B cell (primary cell): ENCODE measurements around the gene RNF38. TPM values are rescaled to one million over a fixed set of nuclear protein-coding genes. Genes with fewer than 3 reads are reported as not detected.

Experiments
- ATAC-seq: fragments of 200-7000 bp; cut with Tn5 transposase; one replicate; pipeline ENCODE4 v1.10.0; 2021; ENCODE audit warnings: low read depth, mild to moderate bottlenecking, moderate number of reproducible peaks, moderate library complexity
- CTCF ChIA-PET: fragments of 350-600 bp; sonication (Branson Sonifier 250); formaldehyde crosslinking; loops from one replicate; lab custom pipeline; 2021; ENCODE audit warnings: antibody characterized with exemption, inconsistent platforms; lab: Charles Lee
- POLR2A ChIA-PET: fragments of 350-600 bp; sonication (Branson Sonifier 250); formaldehyde crosslinking; loops from one replicate; lab custom pipeline; 2021; ENCODE audit warnings: antibody characterized with exemption; lab: Charles Lee
- DNase-seq: peaks from one replicate; pipeline ENCODE4 v3.0.0; 2013
- H2AFZ ChIP-seq: 2 replicates; pipeline ENCODE4 v1.6.1; 2012; ENCODE audit warnings: mild to moderate bottlenecking, low read depth, low read length; ENCODE audit not compliant: insufficient read depth, poor library complexity, severe bottlenecking
- H3K27ac ChIP-seq, 2 donors: 1 replicate in 1 of 2; 2 replicates in 1 of 2; pipeline ENCODE4 v1.5.1; 2012 to 2013; ENCODE audit warnings: low read length in 2 of 2, mild to moderate bottlenecking in 2 of 2, moderate library complexity in 1 of 2
- H3K27me3 ChIP-seq, 4 experiments: fragments of 200-600 bp in 1 of 4; sonication (generic) in 1 of 4; replicated peaks in 1 of 4; 1 replicate in 2 of 4; 2 replicates in 2 of 4; pipeline versions ENCODE4 v1.6.1 to v1.7.0; 2013 to 2016; ENCODE audit warnings: low read length in 3 of 4, mild to moderate bottlenecking in 2 of 4, mixed read lengths in 1 of 4, moderate library complexity in 1 of 4; ENCODE audit not compliant: insufficient read depth in 4 of 4, control insufficient read depth in 3 of 4; ENCODE audit errors: control extremely low read depth in 1 of 4
- H3K36me3 ChIP-seq, 2 experiments: replicated peaks in 1 of 2; 1 replicate in 1 of 2; 2 replicates in 1 of 2; pipeline versions ENCODE4 v1.6.1 to v1.7.1; 2013; ENCODE audit warnings: low read length in 1 of 2; ENCODE audit not compliant: insufficient read depth in 2 of 2, control insufficient read depth in 1 of 2; ENCODE audit errors: control extremely low read depth in 1 of 2, extremely low read depth in 1 of 2
- H3K4me1 ChIP-seq, 2 donors: fragments of 200-600 bp in 1 of 2; sonication (generic) in 1 of 2; 1 replicate in 1 of 2; 2 replicates in 1 of 2; pipeline versions ENCODE4 v1.5.1 to v1.6.1; 2013 to 2017; ENCODE audit warnings: low read length in 2 of 2; ENCODE audit not compliant: control insufficient read depth in 2 of 2, insufficient read depth in 2 of 2
- H3K4me2 ChIP-seq: replicated peaks from 2 replicates; pipeline ENCODE3; 2012; ENCODE audit warnings: mild to moderate bottlenecking, low read depth, low read length; ENCODE audit not compliant: poor library complexity, severe bottlenecking
- H3K4me3 ChIP-seq, 5 experiments: fragments of 200-600 bp in 1 of 5; sonication (generic) in 1 of 5; 1 replicate in 3 of 5; 2 replicates in 2 of 5; pipeline versions ENCODE4 v1.5.1 to v1.7.0; 2011 to 2016; ENCODE audit warnings: low read length in 4 of 5, mild to moderate bottlenecking in 4 of 5, low read depth in 2 of 5, control low read depth in 1 of 5, moderate library complexity in 1 of 5; ENCODE audit not compliant: insufficient read depth in 1 of 5; ENCODE audit errors: control extremely low read depth in 1 of 5, extremely low read depth in 1 of 5
- H3K79me2 ChIP-seq: fragments of 200-600 bp; sonication (generic); one replicate; pipeline ENCODE4 v1.6.0; 2016; ENCODE audit warnings: low read length; ENCODE audit not compliant: control insufficient read depth, insufficient read depth
- H3K9ac ChIP-seq: fragments of 200-600 bp; sonication (generic); 2 replicates; pipeline ENCODE4 v1.6.1; 2017; ENCODE audit warnings: mild to moderate bottlenecking, low read length, moderate library complexity
- H3K9me3 ChIP-seq, 3 donors: one replicate each; pipeline versions ENCODE4 v1.6.1 to v1.7.1; 2013; ENCODE audit warnings: low read length in 2 of 3; ENCODE audit not compliant: control insufficient read depth in 2 of 3, insufficient read depth in 1 of 3; ENCODE audit errors: control extremely low read depth in 1 of 3
- H4K20me1 ChIP-seq: 2 replicates; pipeline ENCODE4 v1.6.0; 2012; ENCODE audit warnings: mild to moderate bottlenecking, low read length; ENCODE audit not compliant: insufficient read depth, control insufficient read depth, poor library complexity, severe bottlenecking
- H3K27ac Mint-ChIP-seq: one replicate; pipeline ENCODE4 v1.8.0; 2021; ENCODE audit warnings: mixed read lengths
- H3K27me3 Mint-ChIP-seq: one replicate; pipeline ENCODE4 v1.8.0; 2021; ENCODE audit warnings: mixed read lengths
- H3K4me1 Mint-ChIP-seq: one replicate; pipeline ENCODE4 v1.8.0; 2021; ENCODE audit warnings: mixed read lengths
- H3K4me3 Mint-ChIP-seq: one replicate; pipeline ENCODE4 v1.8.0; 2021; ENCODE audit warnings: mixed read lengths
- H3K9me3 Mint-ChIP-seq: one replicate; pipeline ENCODE4 v1.8.0; 2022; ENCODE audit warnings: mixed read lengths; ENCODE audit not compliant: insufficient read depth
- EZH2 ChIP-seq: IDR thresholded peaks from 2 replicates; pipeline ENCODE4 v1.6.1; 2012; ENCODE audit warnings: borderline replicate concordance, low read depth, mild to moderate bottlenecking, moderate library complexity, low read length; ENCODE audit not compliant: insufficient read depth, poor library complexity, severe bottlenecking
- WGBS: methylation state at CpG from one replicate; pipeline ENCODE4 v1.1.5; 2013; ENCODE audit warnings: missing lambda C conversion rate; ENCODE audit not compliant: insufficient coverage; 5-methylcytosine and 5-hydroxymethylcytosine counted together
- intact Hi-C: fragments of 100-400 bp; cut with micrococcal nuclease; formaldehyde crosslinking; loops from one replicate; pipeline ENCODE4 v1.10.0; 2022
- polyA plus RNA-seq: library from polyadenylated mRNA; depleted of rRNA; stranded (reverse); fragments of >200 nt; gene quantifications from 2 replicates; pipeline ENCODE4 v1.2.3, GENCODE V29; 2012
- total RNA-seq, 2 donors: library from RNA; stranded (reverse); fragments of 120-200 nt in 1 of 2; gene quantifications; 1 replicate in 1 of 2; 2 replicates in 1 of 2; pipeline versions ENCODE4 v1.2.3 to v1.2.4, GENCODE V29; 2013 to 2022
- TF ChIP-seq, protein P1 (sequence below): fragments of 200-600 bp; IDR thresholded peaks from one replicate; pipeline ENCODE4 v1.8.0; 2022; ENCODE audit warnings: antibody characterized with exemption, mild to moderate bottlenecking

The RNF38 gene
- total and polyA plus RNA-seq, 2 donors (not counting 1 experiment from before 2014, with no cell fraction given): 25.2 to 81.6 TPM

DNA sequence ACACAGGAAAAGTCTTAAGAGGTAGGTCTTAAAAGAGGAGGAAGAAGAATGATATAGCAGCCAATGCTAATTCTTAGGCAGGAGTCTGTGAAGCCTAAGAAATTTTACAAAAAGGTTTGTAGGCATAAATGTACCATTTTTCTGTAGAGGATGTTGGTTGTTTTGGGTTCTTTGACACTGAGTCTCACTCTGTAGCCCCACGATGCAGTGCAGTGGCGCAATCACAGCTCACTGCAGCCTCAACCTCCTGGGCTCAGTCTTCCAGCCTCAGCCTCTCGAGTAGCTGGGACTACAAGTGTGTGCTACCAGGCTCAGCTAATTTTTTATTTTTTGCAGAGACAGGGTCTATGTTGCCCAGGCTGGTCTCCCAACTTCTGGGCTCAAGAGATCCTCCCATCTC, 37.7 kb upstream of the RNF38 start:
- Histone ChIP-seq H2AFZ (no peak overlapping the region), H3K4me3 (no peak overlapping the region), H3K79me2 (peaks cover 85% of the 10 kb centered on the region), H3K36me3 (peaks cover 3% of the 10 kb centered on the region in 2 experiments), H3K4me2 (no peak overlapping the region), H3K9ac (no peak overlapping the region), H3K9me3 (no peaks in the 10 kb centered on the region), H3K27ac (no peak overlapping the region), H3K4me1 (no peaks in the 10 kb centered on the region), H3K27me3 (no peaks in the 10 kb centered on the region), H4K20me1 (peaks cover 50% of the 10 kb centered on the region)
- ATAC-seq (no peak), DNase-seq (no peak)
- no peaks in the 10 kb centered on the region for H3K27me3 Mint-ChIP-seq
- TF ChIP-seq EZH2: no peak
- TF ChIP-seq, protein P1, sequence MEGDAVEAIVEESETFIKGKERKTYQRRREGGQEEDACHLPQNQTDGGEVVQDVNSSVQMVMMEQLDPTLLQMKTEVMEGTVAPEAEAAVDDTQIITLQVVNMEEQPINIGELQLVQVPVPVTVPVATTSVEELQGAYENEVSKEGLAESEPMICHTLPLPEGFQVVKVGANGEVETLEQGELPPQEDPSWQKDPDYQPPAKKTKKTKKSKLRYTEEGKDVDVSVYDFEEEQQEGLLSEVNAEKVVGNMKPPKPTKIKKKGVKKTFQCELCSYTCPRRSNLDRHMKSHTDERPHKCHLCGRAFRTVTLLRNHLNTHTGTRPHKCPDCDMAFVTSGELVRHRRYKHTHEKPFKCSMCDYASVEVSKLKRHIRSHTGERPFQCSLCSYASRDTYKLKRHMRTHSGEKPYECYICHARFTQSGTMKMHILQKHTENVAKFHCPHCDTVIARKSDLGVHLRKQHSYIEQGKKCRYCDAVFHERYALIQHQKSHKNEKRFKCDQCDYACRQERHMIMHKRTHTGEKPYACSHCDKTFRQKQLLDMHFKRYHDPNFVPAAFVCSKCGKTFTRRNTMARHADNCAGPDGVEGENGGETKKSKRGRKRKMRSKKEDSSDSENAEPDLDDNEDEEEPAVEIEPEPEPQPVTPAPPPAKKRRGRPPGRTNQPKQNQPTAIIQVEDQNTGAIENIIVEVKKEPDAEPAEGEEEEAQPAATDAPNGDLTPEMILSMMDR: no peak
- intact Hi-C loops: no loop called here
- H3K4me1 Mint-ChIP-seq: peaks cover 13% of the 10 kb centered on the region
- POLR2A ChIA-PET: no interaction called here
- WGBS: 96% methylated on average over 3 of the region's 3 CpGs
- no peaks in the 10 kb centered on the region for H3K9me3 Mint-ChIP-seq
- no peak overlapping the region for H3K4me3 Mint-ChIP-seq
- CTCF ChIA-PET: interaction anchor here (1.0 to 3.2 kb wide), 3 partner anchors 9 to 30 kb away, joined by 3 to 22 read pairs (median 4); no protein-coding TSS in a partner anchor
- no peak overlapping the region for H3K27ac Mint-ChIP-seq

DNA sequence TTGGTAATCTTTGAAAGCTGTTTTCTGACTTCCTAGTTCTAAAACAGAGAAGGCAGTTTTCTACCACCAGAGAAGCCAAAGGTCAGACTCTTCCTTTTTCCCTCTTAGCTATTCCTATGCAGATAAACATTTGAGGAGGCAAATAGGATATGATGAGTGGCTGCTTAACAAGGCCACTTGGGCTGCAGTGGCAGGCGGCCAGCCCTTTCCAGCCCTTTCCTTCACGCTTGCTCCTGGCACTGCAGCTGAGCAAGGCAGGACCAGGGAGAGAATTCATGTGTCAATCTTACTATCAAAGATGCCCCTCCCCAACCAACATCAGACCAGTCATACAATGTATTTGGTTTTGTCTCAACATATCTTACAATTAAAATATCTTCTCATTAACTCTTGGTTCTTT, 36.8 kb upstream of the RNF38 start:
- H3K79me2 ChIP-seq: peaks cover 85% of the 10 kb centered on the region
- H3K4me3 ChIP-seq: no peak overlapping the region
- H4K20me1 ChIP-seq: peaks cover 50% of the 10 kb centered on the region
- no peaks in the 10 kb centered on the region for H3K9me3 Mint-ChIP-seq
- POLR2A ChIA-PET: no interaction called here
- H3K27ac Mint-ChIP-seq: no peak overlapping the region
- no peak overlapping the region for H3K27ac ChIP-seq
- no peak overlapping the region for H2AFZ ChIP-seq
- H3K9me3 ChIP-seq: no peaks in the 10 kb centered on the region
- H3K4me1 ChIP-seq: no peaks in the 10 kb centered on the region
- no peak for DNase-seq
- H3K9ac ChIP-seq: no peak overlapping the region
- H3K4me1 Mint-ChIP-seq: peaks cover 10% of the 10 kb centered on the region
- TF ChIP-seq, protein P1: no peak
- TF ChIP-seq EZH2: no peak
- H3K4me2 ChIP-seq: no peak overlapping the region
- no peaks in the 10 kb centered on the region for H3K27me3 Mint-ChIP-seq
- intact Hi-C loops: no loop called here
- ATAC-seq: no peak
- no peak overlapping the region for H3K4me3 Mint-ChIP-seq
- no peaks in the 10 kb centered on the region for H3K27me3 ChIP-seq
- 94% methylated on average over 2 of the region's 2 CpGs for WGBS
- CTCF ChIA-PET: interaction anchor here (0.6 to 3.2 kb wide), 5 partner anchors 9 to 315 kb away, joined by 3 to 22 read pairs (median 3); no protein-coding TSS in a partner anchor
- H3K36me3 ChIP-seq: peaks cover 3% of the 10 kb centered on the region in 2 experiments
